ENCODE measurements around the gene RABAC1. TPM values are rescaled to one million over a fixed set of nuclear protein-coding genes. Genes with fewer than 3 reads are reported as not detected.

The RABAC1 gene
- total and polyA plus RNA-seq, 2 of the 4 experiments (the other 2 are of a cell fraction), result 117 to 276 TPM

DNA sequence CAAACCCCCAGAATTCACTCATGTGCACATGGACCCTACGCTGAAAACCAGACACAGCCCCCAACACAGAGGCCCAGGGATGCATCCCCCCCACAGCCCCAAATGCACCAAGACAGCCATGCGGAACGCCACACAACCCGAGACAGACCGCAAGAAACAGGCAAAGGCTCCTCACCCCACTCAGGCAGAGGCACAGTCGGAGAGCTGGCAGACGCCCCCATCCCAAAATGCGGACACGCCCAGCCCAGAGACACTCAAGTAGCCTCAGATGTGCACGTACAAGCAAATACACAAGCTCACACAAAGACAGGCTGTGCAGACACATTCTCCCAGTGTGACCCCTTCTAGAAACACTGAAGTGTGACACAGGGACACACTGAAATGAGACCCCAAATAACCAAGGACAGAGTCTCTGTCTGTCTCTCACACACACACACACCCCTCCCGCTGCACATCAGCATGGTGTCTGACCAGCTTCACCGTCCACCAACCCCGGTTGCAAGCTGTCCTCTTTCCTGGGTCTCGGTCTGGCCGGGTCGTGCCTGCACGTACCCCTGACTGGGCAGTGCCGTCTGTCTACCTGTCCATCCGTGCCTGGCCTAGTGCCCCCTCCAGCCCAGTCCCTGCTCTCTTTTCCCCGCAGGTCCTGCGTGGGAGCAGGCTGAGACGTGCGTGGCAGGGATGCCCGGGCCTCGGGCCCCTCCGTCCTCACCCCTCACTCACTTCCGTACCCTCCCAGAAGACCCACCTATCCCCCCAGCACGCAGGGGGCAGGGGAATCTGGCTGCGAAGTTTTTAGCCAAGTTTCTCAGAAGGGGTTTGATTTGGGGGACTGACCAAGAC is 47.0 kb downstream of the RABAC1 start (continued):
- TF ChIP-seq RAD21 (IDR thresholded peaks at IDR 0.05; ENCODE audit: low read length) (no peak), MAFK (IDR thresholded peaks at IDR 0.05; ENCODE audit: low read depth, low read length) (no peak), NFE2L2 (IDR thresholded peaks at IDR 0.05; ENCODE audit: low read depth, low read length) (no peak), USF2 (IDR thresholded peaks at IDR 0.05; ENCODE audit: low read depth, low read length) (no peak), SMC3 (IDR thresholded peaks at IDR 0.05; ENCODE audit: low read depth, low read length) (no peak), RCOR1 (IDR thresholded peaks at IDR 0.05; ENCODE audit: insufficient replicate concordance, low read length) (no peak)

Measured in IMR-90 (cell line).